Adipose tissue (tissue), 3 donors: Measurements from ENCODE around the gene TRABD2A. TPM values are rescaled to one million over a fixed set of nuclear protein-coding genes. Genes with fewer than 3 reads are reported as not detected.
A peak's percentile ranks its signal among the peaks of the same experiment; 100 is the strongest.

ENCODE experiments used
- H3K27ac ChIP-seq: one replicate; pipeline ENCODE4 v1.5.1; 2013; ENCODE audit warnings: low read depth, low read length
- WGBS, 3 donors: extraction: QIAGEN DNeasy Blood & Tissue Kit; methylation state at CpG; one replicate each; pipeline ENCODE4 v1.1.7; 2013; 5-methylcytosine and 5-hydroxymethylcytosine counted together
- polyA plus RNA-seq, 3 donors: library from polyadenylated mRNA; stranded (reverse); fragments of 200-250 nt; gene quantifications; one replicate each; pipeline ENCODE4 v1.2.3, GENCODE V29; 2013
- donor health status: healthy with polysubstance abuse.
- donor health status: Bipolar disorder and iron deficiency.
- donor health status: healthy.

TRABD2A gene
- polyA plus RNA-seq, 3 donors: 0.78 to 2.8 (median 1.1) TPM

DNA sequence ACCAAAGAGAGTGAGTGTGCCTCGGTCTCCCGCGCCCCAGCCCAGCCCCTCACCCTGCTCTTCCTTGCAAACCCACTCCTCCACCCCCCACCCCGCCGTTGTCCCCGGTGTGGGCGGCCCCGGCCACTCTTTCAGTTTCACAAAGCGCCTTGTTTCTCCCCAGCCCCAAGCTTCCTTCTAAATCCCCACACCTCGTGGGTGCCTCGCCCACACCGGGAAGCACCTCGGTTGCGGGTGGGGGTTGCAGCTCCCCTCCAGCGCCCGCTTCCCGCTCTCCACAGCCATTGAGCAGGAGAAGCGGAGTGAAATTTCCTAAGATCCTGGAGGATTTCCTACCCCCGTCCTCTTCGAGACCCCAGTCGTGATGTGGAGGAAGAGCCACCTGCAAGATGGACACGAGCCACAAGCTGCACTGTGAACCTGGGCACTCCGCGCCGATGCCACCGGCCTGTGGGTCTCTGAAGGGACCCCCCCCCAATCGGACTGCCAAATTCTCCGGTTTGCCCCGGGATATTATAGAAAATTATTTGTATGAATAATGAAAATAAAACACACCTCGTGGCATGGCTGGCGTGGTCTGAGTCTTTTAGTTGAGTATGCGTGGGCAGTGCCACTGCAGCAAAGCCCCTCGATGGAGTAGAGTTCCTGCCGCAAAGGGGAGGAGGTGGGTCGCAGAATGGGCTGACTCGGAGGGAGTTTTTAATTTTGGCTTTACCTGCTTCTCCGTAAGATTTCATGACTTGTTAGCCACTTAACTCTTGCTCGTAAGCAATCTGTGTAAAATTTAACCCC lies 25.4 kb upstream of the TRABD2A start:
- 0 to 2% (median 1%) methylated on average over 38 of the region's 38 CpGs for WGBS, 3 donors
- H3K27ac ChIP-seq: peak overlapping the region; percentile 70

GRCh38 chr2:84905181-84906107 lies 24.6 kb upstream of the TRABD2A start, which contains the start of gene TMSB10:
Gene TMSB10 (plus strand): TSS chr2:84905656.
- peak within 1 kb of the TSS; percentile 70 for H3K27ac ChIP-seq
- 0% methylated on average over 90 to 94 of the region's 94 CpGs for WGBS, 3 donors

- H3K27ac ChIP-seq: no peak overlapping the region
- 0 to 1% (median 0%) methylated on average over 16 to 21 of the region's 21 CpGs for WGBS, 3 donors
Measured at GRCh38 chr2:84904717-84905174, 23.9 kb upstream of the TRABD2A start.

DNA sequence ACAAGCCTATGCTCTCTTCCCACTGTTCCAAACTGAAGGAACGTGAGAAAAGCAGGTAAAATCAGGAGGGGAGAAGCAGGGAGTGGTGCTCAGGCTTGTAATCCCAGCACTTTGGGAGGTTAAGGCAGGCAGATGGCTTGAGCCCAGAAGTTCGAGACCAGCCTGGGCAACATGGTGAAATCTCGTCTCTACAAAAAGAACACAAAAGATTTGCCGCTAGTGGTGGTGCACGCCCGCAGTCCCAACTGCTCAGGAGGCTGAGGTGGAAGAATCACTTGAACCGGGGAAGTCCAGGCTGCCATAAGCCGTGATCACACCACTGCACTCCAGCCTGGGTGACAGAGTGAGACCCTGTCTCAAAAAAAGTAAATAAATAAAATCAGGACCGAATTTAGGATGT lies 23.3 kb upstream of the TRABD2A start:
- WGBS, 3 donors: 74 to 86% (median 83%) methylated on average over 9 of the region's 9 CpGs
- no peak overlapping the region for H3K27ac ChIP-seq

GRCh38 chr2:84902526-84902925 lies 21.6 kb upstream of the TRABD2A start:
- WGBS, 3 donors: 94 to 99% (median 97%) methylated on average over 4 of the region's 4 CpGs
- H3K27ac ChIP-seq: no peak overlapping the region

DNA sequence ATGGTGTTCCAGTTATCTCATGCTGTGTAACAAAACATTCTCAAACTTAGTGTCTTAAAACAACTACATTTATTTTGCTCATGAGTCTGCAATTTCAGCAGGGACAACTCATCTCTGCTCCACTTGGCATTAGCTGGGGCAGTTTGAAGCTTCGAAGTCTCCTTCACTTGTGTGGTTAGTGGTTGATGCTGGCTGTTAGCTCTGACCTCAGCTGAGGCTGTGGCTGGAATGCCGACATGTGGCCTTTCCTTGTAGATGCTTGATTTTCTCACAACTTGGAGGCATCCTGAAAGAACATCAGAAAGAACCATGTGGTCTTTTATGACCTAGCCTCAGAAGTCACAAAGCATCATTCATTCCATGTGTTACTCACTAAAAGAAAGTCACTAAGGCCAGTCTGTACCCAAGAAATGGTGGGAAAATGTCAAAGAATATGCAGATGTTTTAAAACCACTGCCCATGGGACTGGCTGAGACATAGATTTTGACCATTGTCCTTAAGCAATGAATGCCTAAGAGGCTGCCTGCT lies 20.8 kb upstream of the TRABD2A start:
- H3K27ac ChIP-seq: no peak overlapping the region

DNA sequence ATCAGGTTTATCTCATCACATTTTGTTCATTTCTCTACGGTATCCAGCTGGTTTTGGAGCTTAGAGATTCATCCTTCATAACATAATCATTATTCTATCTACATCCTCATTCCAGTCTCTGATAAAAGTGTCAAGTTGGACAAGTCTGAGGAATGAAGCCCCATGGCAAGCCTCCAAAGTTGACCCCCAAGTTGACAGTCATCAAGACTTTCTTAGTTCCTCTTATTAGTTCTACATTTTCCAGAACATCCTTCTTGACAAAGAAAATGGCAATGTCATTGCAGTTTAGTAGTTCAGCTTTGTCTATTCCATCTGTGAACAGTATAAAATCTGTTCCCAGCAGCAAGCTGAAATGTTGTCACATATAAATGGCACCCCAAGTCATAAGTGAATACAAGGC lies 20.1 kb upstream of the TRABD2A start:
- H3K27ac ChIP-seq: no peak overlapping the region
- 71 to 93% (median 78%) methylated on average over 1 of the region's 1 CpG for WGBS, 3 donors

More for the DNA sequence above, 20.8 kb upstream of the TRABD2A start:
- WGBS, 3 donors: 49 to 93% (median 59%) methylated on average over 2 of the region's 2 CpGs

- WGBS, 3 donors: 56 to 93% (median 88%) methylated on average over 8 of the region's 8 CpGs
- no peak overlapping the region for H3K27ac ChIP-seq
Measured at GRCh38 chr2:84899304-84900204, 18.7 kb upstream of the TRABD2A start.

DNA sequence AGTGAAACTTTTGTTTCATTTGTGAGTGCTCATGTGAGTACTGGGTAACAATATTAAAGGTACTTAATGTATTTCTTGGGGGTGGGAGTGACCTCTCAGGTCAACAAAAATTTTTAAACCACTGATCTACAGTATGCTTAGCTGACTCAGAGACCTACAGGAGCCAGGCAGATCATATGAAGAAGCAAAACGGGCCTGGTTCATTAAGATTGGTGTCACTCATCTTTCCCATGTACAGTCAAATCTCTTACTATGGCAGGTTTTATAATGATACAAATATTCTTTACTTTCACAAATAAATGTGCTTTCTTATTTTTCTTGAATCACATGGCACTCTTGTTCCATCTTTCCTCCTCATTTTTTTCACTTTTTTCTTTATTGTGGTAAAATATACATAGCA lies 16.9 kb upstream of the TRABD2A start:
- H3K27ac ChIP-seq: no peak overlapping the region
- WGBS, 3 donors: 60 to 93% (median 67%) methylated on average over 1 of the region's 1 CpG

GRCh38 chr2:84896567-84896966 lies 15.7 kb upstream of the TRABD2A start:
- H3K27ac ChIP-seq: no peak overlapping the region
- WGBS, 3 donors: 70 to 91% (median 75%) methylated on average over 2 of the region's 2 CpGs

DNA sequence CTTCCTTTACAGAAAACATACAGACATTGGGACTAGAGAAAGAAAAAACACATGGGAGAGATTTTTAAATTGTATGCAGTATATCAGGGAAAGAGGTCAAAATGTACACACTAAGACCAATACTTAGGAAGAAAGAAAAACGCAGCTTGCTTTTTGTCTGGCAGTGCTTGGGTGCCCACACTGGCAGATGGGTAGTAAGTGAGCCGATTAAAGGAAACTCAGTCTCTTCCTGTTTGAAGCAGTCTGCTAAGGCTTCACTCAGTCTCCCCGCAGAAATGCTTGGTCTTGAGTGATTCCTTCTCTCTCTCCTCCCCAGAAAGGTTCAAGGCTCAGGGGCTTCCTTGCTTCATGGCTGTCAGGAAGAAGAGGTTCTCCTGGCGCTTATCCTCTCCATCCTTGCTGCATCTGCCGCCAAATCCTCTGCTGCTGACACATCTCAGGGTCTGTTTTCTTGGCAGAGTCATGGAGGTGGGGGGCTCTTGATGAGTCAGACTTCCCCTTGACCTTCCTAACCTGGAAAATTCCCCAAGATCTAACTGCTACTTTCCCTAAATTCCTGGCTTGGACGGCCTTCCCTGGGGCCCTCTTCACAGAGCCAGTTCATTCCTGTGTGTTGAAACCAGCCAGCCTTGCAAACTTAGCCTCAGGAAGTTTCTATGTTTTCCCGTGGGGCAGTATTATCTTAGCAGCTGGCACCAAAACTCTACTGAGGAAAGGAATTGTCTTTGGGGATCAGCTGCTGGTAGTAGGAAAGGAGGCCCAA lies 14.1 kb upstream of the TRABD2A start:
- WGBS, 3 donors: 28 to 71% (median 34%) methylated on average over 7 of the region's 7 CpGs

GRCh38 chr2:84894131-84894586 lies 13.3 kb upstream of the TRABD2A start:
- 74 to 91% (median 86%) methylated on average over 6 of the region's 6 CpGs for WGBS, 3 donors
- no peak overlapping the region for H3K27ac ChIP-seq

More for the DNA sequence above, 14.1 kb upstream of the TRABD2A start:
- H3K27ac ChIP-seq: no peak overlapping the region

GRCh38 chr2:84891355-84892010 lies 10.6 kb upstream of the TRABD2A start:
- no peak overlapping the region for H3K27ac ChIP-seq
- WGBS, 3 donors: 79 to 87% (median 87%) methylated on average over 12 of the region's 12 CpGs

DNA sequence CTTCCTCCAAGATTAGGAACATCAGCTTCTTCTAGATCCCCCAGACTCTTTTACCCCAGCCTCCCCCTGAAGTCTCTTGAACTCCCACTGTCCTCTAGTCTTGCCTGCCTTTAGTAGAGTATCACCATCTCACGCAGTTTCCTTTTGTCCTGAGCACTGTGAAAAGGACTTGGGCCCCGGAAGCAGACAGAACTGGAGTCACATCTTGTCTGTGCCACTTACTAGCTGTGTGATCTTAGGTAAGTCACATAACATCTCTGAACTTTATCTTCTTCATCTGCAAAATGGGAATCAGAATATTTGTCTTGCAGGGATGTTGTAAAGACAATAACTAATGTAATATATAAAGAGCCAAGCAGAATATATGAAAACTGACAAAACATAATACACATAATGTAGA lies 8.4 kb upstream of the TRABD2A start:
- H3K27ac ChIP-seq: no peak overlapping the region
- WGBS, 3 donors: 77 to 91% (median 85%) methylated on average over 2 of the region's 2 CpGs

GRCh38 chr2:84888401-84889276 lies 7.8 kb upstream of the TRABD2A start:
- H3K27ac ChIP-seq: no peak overlapping the region
- WGBS, 3 donors: 17 to 50% (median 21%) methylated on average over 6 of the region's 6 CpGs

- no peak overlapping the region for H3K27ac ChIP-seq
- WGBS, 3 donors: 95 to 96% (median 96%) methylated on average over 6 of the region's 6 CpGs
Measured at GRCh38 chr2:84886791-84887190, 5.9 kb upstream of the TRABD2A start.
